ENCODE results near the gene SLC17A8.

SLC17A8 gene

GRCh38 chr12:100468126-100468525, 111.3 kb downstream of the SLC17A8 start:
- in situ Hi-C loops (cut with MboI; ENCODE audit: low sequenced_read_pairs): no loop called here
